K562 (cell line): ENCODE data around the gene P2RY13.

ENCODE experiments used
- BDP1 ChIP-seq: IDR thresholded peaks from 3 replicates; pipeline ENCODE4 v1.6.1; 2011; ENCODE audit not compliant: insufficient read length, insufficient read depth
- E2F6 ChIP-seq, 2 experiments: IDR thresholded peaks; 2 replicates each; pipeline ENCODE4 v1.6.1; 2011; ENCODE audit warnings: borderline replicate concordance in 1 of 2, control low read depth in 1 of 2, low read depth in 1 of 2, low read length in 1 of 2, mild to moderate bottlenecking in 1 of 2, mixed read lengths in 1 of 2, moderate library complexity in 1 of 2; ENCODE audit not compliant: insufficient read depth in 1 of 2, insufficient read length in 1 of 2, poor library complexity in 1 of 2, severe bottlenecking in 1 of 2; ENCODE audit errors: extremely low read depth in 1 of 2
- PBX2 ChIP-seq, 2 experiments: IDR thresholded peaks in 1 of 2; conservative IDR thresholded peaks in 1 of 2; 2 replicates each; pipeline ENCODE4 v1.6.1; 2016; ENCODE audit warnings: low read depth in 2 of 2, mild to moderate bottlenecking in 1 of 2, missing compliant biosample characterization in 1 of 2, missing genetic modification characterization in 1 of 2, moderate library complexity in 1 of 2
- TAF7 ChIP-seq: fragments of 450-650 bp; IDR thresholded peaks from 2 replicates; pipeline ENCODE4 v1.6.1; 2016; ENCODE audit warnings: missing genetic modification characterization, missing compliant biosample characterization
- TRIM24 ChIP-seq, 2 experiments: fragments of 450-650 bp; IDR thresholded peaks; 2 replicates each; pipeline ENCODE4 v1.6.1; 2016
- USF2 ChIP-seq: sonication (generic); formaldehyde crosslinking; IDR thresholded peaks from 2 replicates; pipeline ENCODE4 v1.5.0; 2020; ENCODE audit warnings: missing genetic modification reagents
- ZNF407 ChIP-seq: fragments of 450-650 bp; IDR thresholded peaks from 2 replicates; pipeline ENCODE4 v1.6.1; 2016; ENCODE audit warnings: low read depth
- ZNF592 ChIP-seq: fragments of 450-650 bp; IDR thresholded peaks from 2 replicates; pipeline ENCODE4 v1.6.1; 2017; ENCODE audit warnings: antibody characterized with exemption, mild to moderate bottlenecking

GRCh38 chr3:151314593-151314992, 14.8 kb downstream of the P2RY13 start:
- TF ChIP-seq ZNF407 (no peak), USF2 (CRISPR knock-in tag) (no peak), E2F6 (IDR thresholded peaks at IDR 0.05; ENCODE audit: borderline replicate concordance in 1 of 2, extremely low read depth in 1 of 2, insufficient read depth in 1 of 2, insufficient read length in 1 of 2, low read depth in 1 of 2, low read length in 1 of 2, poor library complexity in 1 of 2, severe bottlenecking in 1 of 2) (no peak), ZNF592 (no peak), TRIM24 (IDR thresholded peaks at IDR 0.05) (no peak), BDP1 (no peak), TAF7 (no peak), PBX2 (CRISPR knock-in tag; IDR thresholded peaks at IDR 0.05; ENCODE audit: low read depth) (no peak), PBX2 (tag; conservative IDR thresholded peaks at IDR 0.05; ENCODE audit: low read depth) (no peak)
